HepG2 (cell line): ENCODE measurements around the gene CAPN2. TPM values are rescaled to one million over a fixed set of nuclear protein-coding genes. Genes with fewer than 3 reads are reported as not detected.

Source experiments
- BCL6 ChIP-seq: IDR thresholded peaks from 2 replicates; pipeline ENCODE4 v1.6.1; 2016; ENCODE audit warnings: missing genetic modification reagents, missing compliant biosample characterization
- HMG20B ChIP-seq: conservative IDR thresholded peaks from 2 replicates; pipeline ENCODE4 v1.6.1; 2016; ENCODE audit warnings: missing genetic modification reagents, missing compliant biosample characterization
- KLF6 ChIP-seq: IDR thresholded peaks from 2 replicates; pipeline ENCODE4 v1.8.0; 2016; ENCODE audit warnings: missing biosample characterization, missing genetic modification reagents
- NCOA2 ChIP-seq: sonication (generic); formaldehyde crosslinking; IDR thresholded peaks from 2 replicates; pipeline ENCODE4 v1.8.0; 2022; ENCODE audit warnings: inconsistent platforms
- SOX5 ChIP-seq: IDR thresholded peaks from 2 replicates; pipeline ENCODE4 v1.6.1; 2016; ENCODE audit warnings: borderline replicate concordance
- SOX6 ChIP-seq, 2 experiments: fragments of 450-650 bp in 1 of 2; sonication (generic) in 1 of 2; formaldehyde crosslinking in 1 of 2; IDR thresholded peaks; 2 replicates each; pipeline versions ENCODE4 v1.4.0 to v1.6.1; 2017 to 2020; ENCODE audit warnings: antibody characterized with exemption in 1 of 2, mild to moderate bottlenecking in 1 of 2, missing genetic modification reagents in 1 of 2
- ZFP36 ChIP-seq: fragments of 150-350 bp; IDR thresholded peaks from 2 replicates; pipeline ENCODE4 v1.6.1; 2018; ENCODE audit warnings: borderline replicate concordance, low read length, low read depth; ENCODE audit not compliant: partially characterized antibody
- polyA plus RNA-seq, 8 experiments: library from polyadenylated mRNA; depleted of rRNA in 3 of 8; stranded (reverse) in 7 of 8; unstranded in 1 of 8; fragments of >200 nt; fragmentation: Illumina TruSeq in 4 of 8; extraction: Trizol in 4 of 8; gene quantifications; 2 replicates each; pipeline versions ENCODE4 v1.2.1 to v1.2.3, GENCODE V29; 2011 to 2016; ENCODE audit warnings: low read depth in 4 of 8, missing spikeins in 1 of 8, mixed read lengths in 1 of 8; ENCODE audit not compliant: insufficient read depth in 1 of 8
- total RNA-seq, 5 experiments: library from RNA; depleted of rRNA; stranded (reverse); fragments of >200 nt; fragmentation: Illumina TruSeq; extraction: Trizol; gene quantifications; 2 replicates each; pipeline ENCODE4 v1.2.3, GENCODE V29; 2016; ENCODE audit warnings: low read depth in 1 of 5
- TF ChIP-seq, protein P1 (sequence below): IDR thresholded peaks from 2 replicates; pipeline ENCODE4 v1.6.1; 2016; ENCODE audit warnings: low read depth, missing genetic modification reagents, missing compliant biosample characterization
- TF ChIP-seq, protein P2 (sequence below): sonication (generic); formaldehyde crosslinking; IDR thresholded peaks from 2 replicates; pipeline ENCODE4 v1.5.0; 2020; ENCODE audit warnings: missing genetic modification reagents
- TF ChIP-seq, protein P3 (sequence below): sonication (generic); formaldehyde crosslinking; IDR thresholded peaks from 2 replicates; pipeline ENCODE4 v1.4.0; 2020; ENCODE audit warnings: mild to moderate bottlenecking, missing genetic modification reagents

CAPN2 gene
- total and polyA plus RNA-seq, 2 of the 13 experiments (the other 11 are each of a cell fraction or from before 2014, with no cell fraction given): 6.2 to 7.4 TPM

- TF ChIP-seq, protein P1, sequence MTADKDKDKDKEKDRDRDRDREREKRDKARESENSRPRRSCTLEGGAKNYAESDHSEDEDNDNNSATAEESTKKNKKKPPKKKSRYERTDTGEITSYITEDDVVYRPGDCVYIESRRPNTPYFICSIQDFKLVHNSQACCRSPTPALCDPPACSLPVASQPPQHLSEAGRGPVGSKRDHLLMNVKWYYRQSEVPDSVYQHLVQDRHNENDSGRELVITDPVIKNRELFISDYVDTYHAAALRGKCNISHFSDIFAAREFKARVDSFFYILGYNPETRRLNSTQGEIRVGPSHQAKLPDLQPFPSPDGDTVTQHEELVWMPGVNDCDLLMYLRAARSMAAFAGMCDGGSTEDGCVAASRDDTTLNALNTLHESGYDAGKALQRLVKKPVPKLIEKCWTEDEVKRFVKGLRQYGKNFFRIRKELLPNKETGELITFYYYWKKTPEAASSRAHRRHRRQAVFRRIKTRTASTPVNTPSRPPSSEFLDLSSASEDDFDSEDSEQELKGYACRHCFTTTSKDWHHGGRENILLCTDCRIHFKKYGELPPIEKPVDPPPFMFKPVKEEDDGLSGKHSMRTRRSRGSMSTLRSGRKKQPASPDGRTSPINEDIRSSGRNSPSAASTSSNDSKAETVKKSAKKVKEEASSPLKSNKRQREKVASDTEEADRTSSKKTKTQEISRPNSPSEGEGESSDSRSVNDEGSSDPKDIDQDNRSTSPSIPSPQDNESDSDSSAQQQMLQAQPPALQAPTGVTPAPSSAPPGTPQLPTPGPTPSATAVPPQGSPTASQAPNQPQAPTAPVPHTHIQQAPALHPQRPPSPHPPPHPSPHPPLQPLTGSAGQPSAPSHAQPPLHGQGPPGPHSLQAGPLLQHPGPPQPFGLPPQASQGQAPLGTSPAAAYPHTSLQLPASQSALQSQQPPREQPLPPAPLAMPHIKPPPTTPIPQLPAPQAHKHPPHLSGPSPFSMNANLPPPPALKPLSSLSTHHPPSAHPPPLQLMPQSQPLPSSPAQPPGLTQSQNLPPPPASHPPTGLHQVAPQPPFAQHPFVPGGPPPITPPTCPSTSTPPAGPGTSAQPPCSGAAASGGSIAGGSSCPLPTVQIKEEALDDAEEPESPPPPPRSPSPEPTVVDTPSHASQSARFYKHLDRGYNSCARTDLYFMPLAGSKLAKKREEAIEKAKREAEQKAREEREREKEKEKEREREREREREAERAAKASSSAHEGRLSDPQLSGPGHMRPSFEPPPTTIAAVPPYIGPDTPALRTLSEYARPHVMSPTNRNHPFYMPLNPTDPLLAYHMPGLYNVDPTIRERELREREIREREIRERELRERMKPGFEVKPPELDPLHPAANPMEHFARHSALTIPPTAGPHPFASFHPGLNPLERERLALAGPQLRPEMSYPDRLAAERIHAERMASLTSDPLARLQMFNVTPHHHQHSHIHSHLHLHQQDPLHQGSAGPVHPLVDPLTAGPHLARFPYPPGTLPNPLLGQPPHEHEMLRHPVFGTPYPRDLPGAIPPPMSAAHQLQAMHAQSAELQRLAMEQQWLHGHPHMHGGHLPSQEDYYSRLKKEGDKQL (CRISPR knock-in tag): peak; percentile 92; the same call in 1 of the 2 replicates
- TF ChIP-seq ZFP36: no peak
- TF ChIP-seq, protein P2, sequence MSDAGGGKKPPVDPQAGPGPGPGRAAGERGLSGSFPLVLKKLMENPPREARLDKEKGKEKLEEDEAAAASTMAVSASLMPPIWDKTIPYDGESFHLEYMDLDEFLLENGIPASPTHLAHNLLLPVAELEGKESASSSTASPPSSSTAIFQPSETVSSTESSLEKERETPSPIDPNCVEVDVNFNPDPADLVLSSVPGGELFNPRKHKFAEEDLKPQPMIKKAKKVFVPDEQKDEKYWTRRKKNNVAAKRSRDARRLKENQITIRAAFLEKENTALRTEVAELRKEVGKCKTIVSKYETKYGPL (CRISPR knock-in tag): no peak
- no peak for TF ChIP-seq KLF6 (CRISPR knock-in tag)
- no peak for TF ChIP-seq SOX6 (IDR thresholded peaks at IDR 0.05)
- peak; percentile 94 for TF ChIP-seq SOX6 (CRISPR knock-in tag; IDR thresholded peaks at IDR 0.05)
- TF ChIP-seq NCOA2: peak; percentile 34; the same call in 1 of the 2 replicates
- TF ChIP-seq, protein P3, sequence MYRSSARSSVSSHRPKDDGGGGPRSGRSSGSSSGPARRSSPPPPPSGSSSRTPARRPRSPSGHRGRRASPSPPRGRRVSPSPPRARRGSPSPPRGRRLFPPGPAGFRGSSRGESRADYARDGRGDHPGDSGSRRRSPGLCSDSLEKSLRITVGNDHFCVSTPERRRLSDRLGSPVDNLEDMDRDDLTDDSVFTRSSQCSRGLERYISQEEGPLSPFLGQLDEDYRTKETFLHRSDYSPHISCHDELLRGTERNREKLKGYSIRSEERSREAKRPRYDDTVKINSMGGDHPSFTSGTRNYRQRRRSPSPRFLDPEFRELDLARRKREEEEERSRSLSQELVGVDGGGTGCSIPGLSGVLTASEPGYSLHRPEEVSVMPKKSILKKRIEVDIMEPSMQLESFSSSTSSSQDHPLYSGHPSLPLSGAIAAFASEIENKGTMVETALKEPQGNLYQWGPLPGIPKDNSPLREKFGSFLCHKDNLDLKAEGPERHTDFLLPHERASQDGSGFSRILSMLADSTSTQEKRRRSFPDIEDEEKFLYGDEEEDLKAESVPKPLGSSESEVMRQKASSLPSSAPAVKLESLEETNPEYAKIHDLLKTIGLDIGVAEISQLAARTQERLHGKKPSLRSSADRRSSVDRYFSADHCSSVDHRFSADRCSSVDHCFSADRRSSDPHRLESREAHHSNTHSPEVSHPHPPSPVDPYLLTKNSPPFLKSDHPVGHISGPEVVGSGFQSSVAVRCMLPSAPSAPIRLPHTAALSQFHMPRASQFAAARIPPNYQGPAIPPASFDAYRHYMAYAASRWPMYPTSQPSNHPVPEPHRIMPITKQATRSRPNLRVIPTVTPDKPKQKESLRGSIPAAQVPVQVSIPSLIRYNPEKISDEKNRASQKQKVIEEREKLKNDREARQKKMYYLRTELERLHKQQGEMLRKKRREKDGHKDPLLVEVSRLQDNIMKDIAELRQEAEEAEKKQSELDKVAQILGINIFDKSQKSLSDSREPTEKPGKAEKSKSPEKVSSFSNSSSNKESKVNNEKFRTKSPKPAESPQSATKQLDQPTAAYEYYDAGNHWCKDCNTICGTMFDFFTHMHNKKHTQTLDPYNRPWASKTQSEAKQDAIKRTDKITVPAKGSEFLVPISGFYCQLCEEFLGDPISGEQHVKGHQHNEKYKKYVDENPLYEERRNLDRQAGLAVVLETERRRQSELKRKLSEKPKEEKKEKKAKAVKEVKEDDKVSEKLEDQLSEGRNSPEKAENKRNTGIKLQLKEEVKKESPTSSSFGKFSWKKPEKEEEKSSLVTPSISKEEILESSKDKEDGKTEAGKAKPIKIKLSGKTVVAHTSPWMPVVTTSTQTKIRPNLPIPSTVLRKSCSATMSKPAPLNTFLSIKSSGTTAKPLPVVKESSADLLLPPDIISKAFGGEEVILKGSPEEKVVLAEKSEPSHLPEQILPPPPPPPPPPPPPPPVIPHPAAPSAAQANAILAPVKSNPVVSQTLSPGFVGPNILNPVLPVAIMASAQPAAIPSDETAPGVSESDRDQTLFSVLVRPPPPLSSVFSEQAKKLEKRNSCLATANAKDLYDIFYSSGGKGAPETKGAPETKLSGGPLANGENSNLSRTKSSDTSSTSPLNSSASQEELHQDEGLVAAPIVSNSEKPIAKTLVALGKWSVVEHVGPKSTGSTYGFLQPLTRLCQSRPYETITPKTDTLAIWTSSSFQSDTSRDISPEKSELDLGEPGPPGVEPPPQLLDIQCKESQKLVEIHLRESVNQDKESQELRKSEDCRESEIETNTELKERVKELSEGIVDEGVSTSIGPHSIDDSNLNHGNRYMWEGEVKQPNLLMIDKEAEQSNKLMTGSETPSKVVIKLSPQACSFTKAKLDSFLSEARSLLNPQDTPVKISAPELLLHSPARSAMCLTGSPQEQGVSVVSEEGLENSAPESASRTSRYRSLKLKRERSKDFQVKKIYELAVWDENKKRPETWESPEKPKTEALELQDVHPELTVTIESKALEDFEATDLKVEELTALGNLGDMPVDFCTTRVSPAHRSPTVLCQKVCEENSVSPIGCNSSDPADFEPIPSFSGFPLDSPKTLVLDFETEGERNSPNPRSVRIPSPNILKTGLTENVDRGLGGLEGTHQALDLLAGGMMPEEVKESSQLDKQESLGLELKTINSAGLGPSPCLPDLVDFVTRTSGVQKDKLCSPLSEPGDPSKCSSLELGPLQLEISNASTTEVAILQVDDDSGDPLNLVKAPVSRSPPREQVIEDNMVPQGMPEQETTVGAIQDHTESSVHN (CRISPR knock-in tag): no peak
- 0 out of 2 replicates have a peak, but pooled peaks have one; percentile 57 for TF ChIP-seq HMG20B (CRISPR knock-in tag)
- peak; percentile 92 for TF ChIP-seq SOX5 (CRISPR knock-in tag)
- TF ChIP-seq BCL6 (CRISPR knock-in tag): peak; percentile 79; the same call in 1 of the 2 replicates
Measured at GRCh38 chr1:223710179-223711133, 1.9 kb upstream of the CAPN2 start (continued).
